Spleen (tissue), 11 donors: Measurements from ENCODE around the gene EPHA3. TPM values are rescaled to one million over a fixed set of nuclear protein-coding genes. Genes with fewer than 3 reads are reported as not detected.

ENCODE experiments used
- DNase-seq: peaks from one replicate; pipeline ENCODE4 v3.0.0-alpha.2; 2020
- H3K27ac ChIP-seq, 8 donors: fragments of 200-600 bp; sonication (generic) in 7 of 8; 1 replicate in 4 of 8; 2 replicates in 4 of 8; pipeline versions ENCODE4 v1.5.0 to v1.8.0; 2016 to 2021; ENCODE audit warnings: inconsistent platforms in 4 of 8, mild to moderate bottlenecking in 4 of 8, moderate library complexity in 1 of 8
- H3K27me3 ChIP-seq, 7 donors: fragments of 200-600 bp; sonication (generic) in 6 of 7; replicated peaks in 1 of 7; 1 replicate in 4 of 7; 2 replicates in 3 of 7; pipeline versions ENCODE4 v1.5.0 to v1.8.0; 2016 to 2021; ENCODE audit warnings: inconsistent platforms in 3 of 7, mild to moderate bottlenecking in 1 of 7
- H3K36me3 ChIP-seq, 6 donors: fragments of 200-600 bp; sonication (generic) in 5 of 6; 1 replicate in 4 of 6; 2 replicates in 2 of 6; pipeline versions ENCODE4 v1.5.0 to v1.8.0; 2016 to 2021; ENCODE audit warnings: inconsistent platforms in 2 of 6
- H3K4me1 ChIP-seq, 6 donors: fragments of 200-600 bp; sonication (generic) in 5 of 6; 1 replicate in 3 of 6; 2 replicates in 3 of 6; pipeline versions ENCODE4 v1.5.0 to v1.8.0; 2016 to 2021; ENCODE audit warnings: inconsistent platforms in 3 of 6
- H3K4me3 ChIP-seq, 8 donors: fragments of 200-600 bp; sonication (generic) in 7 of 8; 1 replicate in 4 of 8; 2 replicates in 4 of 8; pipeline versions ENCODE4 v1.5.0 to v1.8.0; 2016 to 2021; ENCODE audit warnings: inconsistent platforms in 4 of 8, mild to moderate bottlenecking in 4 of 8, moderate library complexity in 2 of 8
- H3K9me3 ChIP-seq, 8 donors: fragments of 200-600 bp; sonication (generic) in 7 of 8; 1 replicate in 4 of 8; 2 replicates in 4 of 8; pipeline versions ENCODE4 v1.5.0 to v1.8.0; 2016 to 2021; ENCODE audit warnings: inconsistent platforms in 4 of 8
- CTCF ChIP-seq, 11 experiments: fragments of 200-600 bp in 7 of 11; fragments of 450-650 bp in 4 of 11; sonication (generic) in 4 of 11; IDR thresholded peaks in 8 of 11; conservative IDR thresholded peaks in 3 of 11; 1 replicate in 7 of 11; 2 replicates in 4 of 11; pipeline versions ENCODE4 v1.4.0 to v1.8.0; 2016 to 2021; ENCODE audit warnings: antibody characterized with exemption in 11 of 11, inconsistent platforms in 4 of 11, mild to moderate bottlenecking in 1 of 11
- POLR2A ChIP-seq, 3 donors: fragments of 450-650 bp; IDR thresholded peaks; one replicate each; pipeline ENCODE4 v1.5.1; 2017; ENCODE audit warnings: antibody characterized with exemption in 3 of 3, mild to moderate bottlenecking in 1 of 3
- POLR2AphosphoS5 ChIP-seq, 3 donors: sonication (generic); formaldehyde crosslinking; IDR thresholded peaks; one replicate each; pipeline ENCODE4 v1.5.1; 2017; ENCODE audit warnings: antibody characterized with exemption in 3 of 3
- WGBS, 5 donors: extraction: QIAGEN DNeasy Blood & Tissue Kit in 3 of 5; methylation state at CpG; one replicate each; pipeline versions ENCODE4 v1.1.5 to v1.1.7; 2013 to 2018; 5-methylcytosine and 5-hydroxymethylcytosine counted together
- intact Hi-C: fragments of 100-400 bp; cut with DNase I; formaldehyde crosslinking; loops from one replicate; pipeline ENCODE4 v1.15.0; 2023; ENCODE audit warnings: low total_unique reads
- polyA plus RNA-seq, 3 donors: library from polyadenylated mRNA; stranded (reverse); fragments of 200-250 nt; gene quantifications; one replicate each; pipeline ENCODE4 v1.2.1, GENCODE V29; 2013
- total RNA-seq, 7 donors: library from RNA; depleted of rRNA in 3 of 7; stranded (reverse); fragments of >200 nt in 3 of 7; fragmentation: NEBNext Ultra II Directional in 4 of 7; extraction: Animal tissue kit (Norgen Biotek cat#: 25700) in 4 of 7; gene quantifications; one replicate each; pipeline versions ENCODE4 v1.1.0 to v1.2.1, GENCODE V29; 2016 to 2021
- donor health status: healthy with polysubstance abuse.
- donor health status: DM: no; HTN: no; CAD: no; lungs with moderate emphysema.
- donor health status: DM: no; HTN: no; CAD: no.
- donor health status: Bipolar disorder and iron deficiency.
- donor health status: healthy.
- donor health status: DM: no; HTN: no; CAD: no.
- donor health status: DM: yes; HTN: yes; CAD: no.

EPHA3 gene
- total and polyA plus RNA-seq, 10 donors, result 0.07 to 1.2 (median 0.76) TPM

- no peak for DNase-seq
- no peak overlapping the region for H3K4me3 ChIP-seq
- H3K36me3 ChIP-seq, result no peaks in the 10 kb centered on the region
- H3K27ac ChIP-seq, result no peak overlapping the region
- H3K27me3 ChIP-seq, result no peaks in the 10 kb centered on the region
- 82 to 99% (median 93%) methylated on average over 2 of the region's 2 CpGs for WGBS, 5 donors
- TF ChIP-seq POLR2AphosphoS5 (IDR thresholded peaks at IDR 0.05) (no peak), CTCF (IDR thresholded peaks at IDR 0.05 in 8 of 11, conservative IDR thresholded peaks at IDR 0.05 in 3 of 11) (no peak), POLR2A (IDR thresholded peaks at IDR 0.05) (no peak)
- peaks cover 0 to 4% (median 0%) of the 10 kb centered on the region in 8 donors for H3K9me3 ChIP-seq
- intact Hi-C loops, result no loop called here
- H3K4me1 ChIP-seq, result no peaks in the 10 kb centered on the region
These were observed 124.7 kb downstream of the EPHA3 start for GRCh38 chr3:89232155-89232554.

DNA sequence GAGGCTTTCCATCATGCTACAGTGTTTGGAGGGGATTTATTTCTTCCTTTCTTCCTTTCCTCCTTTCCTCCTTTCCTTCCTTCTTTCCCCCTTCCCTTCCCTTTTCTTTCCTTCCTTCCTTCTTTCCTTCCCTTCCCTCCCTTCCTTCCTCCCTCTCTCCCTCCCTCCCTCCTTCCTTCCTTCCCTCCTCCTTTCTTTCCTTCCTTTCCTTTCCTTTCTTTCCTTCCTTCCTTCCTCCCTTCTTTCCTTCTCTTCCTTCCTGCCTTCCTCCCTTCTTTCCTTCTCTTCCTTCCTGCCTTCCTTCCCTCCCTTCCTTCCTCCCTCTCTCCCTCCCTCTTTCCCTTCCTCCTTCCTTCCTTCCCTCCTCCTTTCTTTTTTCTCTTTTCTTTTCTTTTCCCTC is 127.2 kb downstream of the EPHA3 start:
- H3K27ac ChIP-seq, result no peak overlapping the region
- no peaks in the 10 kb centered on the region for H3K27me3 ChIP-seq
- H3K36me3 ChIP-seq, result no peaks in the 10 kb centered on the region
- no peak for DNase-seq
- H3K9me3 ChIP-seq, result peaks cover 0 to 4% (median 0%) of the 10 kb centered on the region in 8 donors
- intact Hi-C loops, result no loop called here
- TF ChIP-seq CTCF (IDR thresholded peaks at IDR 0.05 in 8 of 11, conservative IDR thresholded peaks at IDR 0.05 in 3 of 11) (no peak), POLR2AphosphoS5 (IDR thresholded peaks at IDR 0.05) (no peak), POLR2A (IDR thresholded peaks at IDR 0.05) (no peak)
- no peak overlapping the region for H3K4me3 ChIP-seq
- H3K4me1 ChIP-seq, result no peaks in the 10 kb centered on the region

GRCh38 chr3:89238846-89239245 is 131.4 kb downstream of the EPHA3 start:
- no peaks in the 10 kb centered on the region for H3K36me3 ChIP-seq
- TF ChIP-seq POLR2A (IDR thresholded peaks at IDR 0.05) (no peak), POLR2AphosphoS5 (IDR thresholded peaks at IDR 0.05) (no peak), CTCF (IDR thresholded peaks at IDR 0.05 in 8 of 11, conservative IDR thresholded peaks at IDR 0.05 in 3 of 11) (no peak)
- DNase-seq, result no peak
- H3K9me3 ChIP-seq, result peaks cover 0 to 4% (median 0%) of the 10 kb centered on the region in 8 donors
- WGBS, 5 donors, result 78 to 90% (median 82%) methylated on average over 2 of the region's 2 CpGs
- H3K27me3 ChIP-seq, result no peaks in the 10 kb centered on the region
- intact Hi-C loops, result no loop called here
- H3K4me1 ChIP-seq, result no peaks in the 10 kb centered on the region
- H3K27ac ChIP-seq, result no peak overlapping the region
- H3K4me3 ChIP-seq, result no peak overlapping the region

GRCh38 chr3:89239774-89240173 is 132.4 kb downstream of the EPHA3 start:
- intact Hi-C loops, result no loop called here
- Histone ChIP-seq H3K36me3 (no peaks in the 10 kb centered on the region), H3K9me3 (peaks cover 0 to 4% (median 0%) of the 10 kb centered on the region in 8 donors), H3K4me1 (no peaks in the 10 kb centered on the region), H3K27me3 (no peaks in the 10 kb centered on the region), H3K27ac (no peak overlapping the region), H3K4me3 (no peak overlapping the region)
- TF ChIP-seq POLR2A (IDR thresholded peaks at IDR 0.05) (no peak), POLR2AphosphoS5 (IDR thresholded peaks at IDR 0.05) (no peak), CTCF (IDR thresholded peaks at IDR 0.05 in 8 of 11, conservative IDR thresholded peaks at IDR 0.05 in 3 of 11) (no peak)
- no peak for DNase-seq
- 50 to 72% (median 60%) methylated on average over 1 of the region's 1 CpG for WGBS, 5 donors
